NCI-H1417 (cell line): ENCODE data around the gene DDIT4L.
A peak's percentile ranks its signal among the peaks of the same experiment; 100 is the strongest.
"Not testable (repeated sequence)": the region's sequence is repeated elsewhere in the genome, so short reads cannot be mapped to it uniquely, and the experiment has no call there.

Experiments used
- DNase-seq, 3 experiments: peaks; one replicate each; lab custom pipeline; 2025; lab: John Stamatoyannopoulos, UW

The DDIT4L gene, protein sequence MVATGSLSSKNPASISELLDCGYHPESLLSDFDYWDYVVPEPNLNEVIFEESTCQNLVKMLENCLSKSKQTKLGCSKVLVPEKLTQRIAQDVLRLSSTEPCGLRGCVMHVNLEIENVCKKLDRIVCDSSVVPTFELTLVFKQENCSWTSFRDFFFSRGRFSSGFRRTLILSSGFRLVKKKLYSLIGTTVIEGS

DNA sequence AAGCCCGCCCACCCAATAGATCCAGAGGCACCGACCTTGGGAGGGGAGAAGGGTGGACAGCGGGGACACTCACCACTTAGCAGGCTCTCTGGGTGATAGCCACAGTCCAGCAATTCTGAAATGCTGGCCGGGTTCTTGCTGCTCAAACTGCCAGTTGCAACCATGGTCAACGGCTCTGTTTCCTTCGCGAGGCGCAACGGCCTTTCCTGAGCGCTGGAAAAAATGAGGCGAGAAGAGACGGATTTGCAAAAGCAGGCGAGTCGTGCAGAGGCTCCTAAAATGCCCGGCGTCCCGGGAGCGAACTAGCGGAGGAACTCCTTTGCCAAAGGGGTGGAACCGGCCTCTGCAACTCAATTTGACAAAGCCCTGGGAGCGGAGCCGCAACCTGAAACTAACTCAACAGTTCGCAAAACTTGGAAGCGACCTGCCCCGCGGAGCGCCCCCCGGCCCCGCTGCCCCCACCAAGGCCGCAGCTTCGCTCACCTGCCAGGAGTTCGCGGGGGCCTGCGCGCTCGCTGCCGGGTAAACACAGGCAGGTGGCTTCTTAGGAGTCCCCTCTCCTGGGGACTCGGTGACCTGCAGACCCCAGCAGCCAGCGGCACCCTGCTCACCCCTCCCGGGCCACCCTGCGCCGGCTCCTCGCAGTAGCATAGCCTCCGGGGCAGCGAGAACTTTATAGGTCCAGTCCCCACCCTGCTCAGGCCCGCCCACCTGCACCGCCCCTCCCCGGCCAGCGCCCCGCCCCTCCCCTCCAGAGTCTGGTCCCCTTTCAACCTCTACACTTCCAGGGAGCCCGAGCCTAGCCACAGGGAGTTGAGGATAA lies at the start of gene DDIT4L:
Gene DDIT4L (minus strand): TSS at position 649 of the 823 bp plus-strand sequence. CDS start 485 bp downstream, at position 164.
- peak in 1 of 3 experiments; percentile 53 for DNase-seq

DNA sequence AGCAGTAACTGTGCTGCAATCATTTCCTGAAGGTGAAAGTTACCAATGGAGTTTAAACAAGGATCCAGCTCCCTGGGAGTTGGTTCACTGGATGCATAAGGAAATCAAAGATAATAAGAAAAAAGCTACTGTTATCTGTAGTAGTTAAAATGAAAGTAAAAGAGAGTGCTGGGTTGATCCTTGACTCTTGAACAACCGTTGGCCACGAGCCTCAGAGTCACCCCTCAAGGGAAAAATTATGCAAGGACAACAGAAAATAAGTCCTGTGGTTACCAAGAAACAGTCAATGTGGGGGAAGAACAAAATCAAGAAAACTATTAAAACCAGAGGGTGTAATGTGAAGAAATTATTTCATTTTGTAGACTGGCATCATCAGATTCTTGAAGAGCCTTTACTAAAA lies 49.7 kb upstream of the DDIT4L start:
- no peak for DNase-seq

DNA sequence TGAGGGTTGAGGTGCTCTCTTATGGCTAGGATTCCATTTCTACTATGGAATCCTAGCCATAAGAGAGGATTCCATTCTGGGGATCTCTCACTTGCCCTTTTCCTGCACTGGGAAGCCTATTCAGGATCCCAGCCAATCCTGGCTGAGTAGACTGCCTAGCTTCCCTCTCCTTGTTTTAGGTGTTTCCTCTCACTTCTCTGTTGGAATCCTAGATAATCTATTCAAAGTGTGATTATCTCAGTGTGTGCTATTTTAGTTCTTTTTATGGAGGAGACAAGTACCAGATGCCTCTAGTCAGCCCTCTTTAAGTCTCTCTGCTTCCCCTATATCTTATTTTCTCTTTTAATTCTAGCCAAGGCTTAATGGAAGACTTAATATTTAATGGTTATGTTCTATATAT lies 34.5 kb upstream of the DDIT4L start:
- no peak for DNase-seq

DNA sequence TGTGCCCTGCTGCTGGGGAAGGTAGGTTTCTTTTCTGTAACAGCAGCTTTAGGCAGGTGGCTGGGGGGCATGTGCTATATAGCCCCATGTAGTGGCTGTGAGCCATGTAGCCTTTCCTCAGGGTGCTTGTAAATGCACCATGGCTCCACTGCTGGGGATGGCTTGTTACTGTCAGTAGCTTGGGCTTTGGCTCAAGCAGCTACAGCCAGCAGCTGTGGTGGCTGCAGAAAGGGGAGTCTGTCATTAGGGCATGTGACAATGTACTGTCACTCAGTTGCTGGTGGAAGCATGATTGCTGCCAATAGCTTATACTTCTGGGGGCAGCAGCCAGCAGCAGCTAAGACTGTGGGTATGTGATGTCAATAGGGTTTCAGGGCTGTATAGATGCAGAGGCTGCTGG lies 33.9 kb upstream of the DDIT4L start:
- no peak for DNase-seq

DNA sequence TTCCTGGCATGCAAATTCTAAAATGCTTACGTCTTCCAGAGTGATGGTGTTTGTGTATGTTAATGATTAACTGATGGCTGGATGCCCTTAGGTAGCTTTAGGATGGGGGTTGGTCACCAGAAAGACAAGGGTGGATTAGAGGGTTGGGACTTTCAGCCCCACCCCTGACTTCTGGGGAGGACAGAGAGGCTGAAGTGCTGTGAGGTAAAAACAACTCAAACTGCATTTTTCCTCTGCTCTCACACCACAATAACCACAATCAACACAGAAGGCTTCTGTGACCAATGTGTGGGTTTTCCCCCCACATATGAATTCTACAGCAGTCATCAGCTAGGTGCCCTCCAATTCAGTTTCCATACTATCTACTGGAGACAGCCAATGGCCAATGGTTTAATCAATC lies 18.7 kb upstream of the DDIT4L start:
- no peak for DNase-seq

DNA sequence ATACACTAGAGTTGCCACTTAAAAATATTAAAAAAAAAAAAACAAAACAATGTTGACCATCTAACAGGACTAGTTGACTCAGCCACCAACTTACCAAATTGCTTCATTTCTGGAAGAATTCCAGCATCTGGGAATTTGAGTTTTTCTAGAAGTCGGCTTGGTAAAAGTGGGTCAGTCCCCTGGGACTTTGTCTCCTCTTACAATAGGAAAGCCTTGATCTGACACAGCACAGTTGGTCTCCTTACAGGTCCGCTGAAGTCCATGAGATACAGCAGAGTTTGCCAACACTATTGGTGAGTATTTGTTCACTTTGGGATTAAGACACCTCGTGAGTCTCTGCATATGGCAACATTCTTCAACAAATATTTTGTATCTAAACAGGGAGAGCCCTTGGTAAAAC lies 18.2 kb upstream of the DDIT4L start:
- no peak for DNase-seq

DNA sequence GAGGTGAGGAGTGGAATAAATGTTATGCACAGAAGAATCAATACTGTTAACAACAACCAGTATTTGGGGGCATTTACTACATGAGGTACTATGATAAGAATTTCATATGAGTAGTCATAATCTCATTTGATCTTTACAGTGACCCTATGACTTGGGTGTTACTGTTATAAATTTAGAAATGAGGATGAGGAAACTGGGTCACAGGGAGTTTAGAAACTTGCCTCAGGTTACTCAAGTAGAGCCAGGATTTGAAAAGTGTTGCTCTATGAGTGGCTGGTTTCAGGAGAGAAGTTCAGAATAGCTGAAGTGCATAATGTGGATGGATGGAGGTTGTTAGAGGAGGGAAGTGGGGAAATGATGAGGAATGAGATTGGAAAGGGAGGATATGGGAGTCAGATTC lies 16.6 kb upstream of the DDIT4L start:
- no peak for DNase-seq

DNA sequence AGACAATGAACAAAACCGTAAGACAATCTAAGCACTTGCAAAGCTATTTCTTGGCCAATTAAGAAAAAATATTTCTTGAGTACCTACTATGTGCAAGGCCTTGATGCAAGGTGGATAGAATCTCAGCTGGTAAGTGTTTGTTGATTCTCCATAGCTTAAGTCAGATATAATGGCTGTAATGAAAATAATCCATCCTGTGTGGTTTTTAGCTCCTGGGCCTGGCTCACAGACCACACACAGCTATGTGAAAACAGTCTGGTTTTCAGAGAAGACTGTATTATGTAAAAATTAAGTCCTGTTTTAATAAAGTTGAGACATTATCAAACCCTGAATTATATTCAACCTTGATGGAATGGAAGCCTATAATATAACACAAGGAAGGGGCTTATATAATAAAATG lies 7.8 kb upstream of the DDIT4L start:
- DNase-seq: no peak

DNA sequence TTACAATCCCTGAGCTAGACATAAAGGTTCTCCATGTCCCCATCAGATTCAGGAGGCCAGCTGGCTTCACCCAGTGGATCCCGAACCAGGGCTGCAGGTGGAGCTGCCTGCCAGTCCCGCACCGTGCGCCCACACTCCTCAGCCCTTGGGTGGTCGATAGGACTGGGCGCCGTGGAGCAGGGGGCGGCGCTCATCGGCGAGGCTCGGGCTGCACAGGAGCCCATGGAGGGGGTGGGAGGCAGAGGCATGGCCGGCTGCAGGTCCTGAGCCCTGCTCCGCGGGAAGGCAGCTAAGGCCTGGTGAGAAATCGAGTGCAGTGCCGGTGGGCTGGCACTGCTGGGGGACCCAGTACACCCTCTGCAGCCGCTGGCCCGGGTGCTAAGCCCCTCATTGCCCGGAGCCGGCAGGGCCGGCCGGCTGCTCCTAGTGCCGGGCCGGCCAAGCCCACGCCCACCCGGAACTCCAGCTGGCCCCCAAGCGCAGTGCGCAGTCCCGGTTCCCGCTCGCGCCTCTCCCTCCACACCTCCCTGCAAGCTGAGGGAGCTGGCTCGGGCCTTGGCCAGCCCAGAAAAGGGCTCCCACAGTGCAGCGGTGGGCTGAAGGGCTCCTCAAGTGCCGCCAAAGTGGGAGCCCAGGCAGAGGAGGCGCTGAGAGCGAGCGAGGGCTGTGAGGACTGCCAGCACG lies 6.3 kb upstream of the DDIT4L start:
- DNase-seq: not testable (repeated sequence)

DNA sequence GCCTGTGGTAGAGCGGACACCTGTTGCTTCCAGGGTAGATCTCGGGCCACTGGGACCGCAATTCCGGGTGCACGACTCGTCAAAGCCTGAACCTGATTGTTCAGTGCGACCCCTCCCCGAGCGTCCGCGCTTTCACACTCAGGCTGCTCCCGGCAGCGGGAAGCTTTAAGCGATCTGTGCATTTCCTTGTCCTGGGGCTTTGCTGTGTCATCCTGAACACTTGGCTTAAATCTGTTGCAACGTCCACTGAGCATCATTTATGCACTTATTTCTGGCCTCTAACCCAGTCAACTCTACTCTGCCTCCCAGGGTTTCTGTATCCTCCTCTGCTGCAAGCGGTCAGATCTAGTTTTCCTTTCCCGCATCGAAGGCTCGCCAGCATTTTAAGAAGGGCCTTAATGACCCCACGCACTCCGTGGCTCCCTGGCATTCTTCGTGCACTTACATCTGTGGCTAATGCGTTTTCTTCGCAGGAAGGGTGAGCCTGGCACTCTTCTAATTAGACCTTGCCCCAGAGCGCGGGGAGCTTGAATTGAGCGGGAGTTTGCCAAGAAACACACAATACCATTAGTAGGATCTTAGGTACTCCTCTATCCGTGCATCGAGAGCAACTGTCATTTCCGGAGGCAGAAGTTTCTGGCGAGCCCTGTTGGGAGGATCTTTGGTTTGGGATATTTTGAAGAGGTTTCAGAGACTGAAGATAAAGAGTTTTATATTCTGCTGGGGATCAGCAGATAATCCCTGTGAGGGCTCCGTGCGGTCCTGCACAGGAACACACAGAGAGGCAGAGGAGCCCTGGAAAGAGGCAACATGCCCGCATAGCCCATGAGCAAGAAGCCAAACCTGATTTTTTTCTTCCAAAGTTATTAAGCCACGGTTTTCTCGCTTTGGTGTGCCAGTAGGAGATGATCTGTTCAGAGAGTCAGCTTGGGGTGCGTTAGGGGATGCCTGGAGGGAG lies 654 bp upstream of the DDIT4L start:
- peak in 2 of 3 experiments; percentile 52 to 55 for DNase-seq

DNA sequence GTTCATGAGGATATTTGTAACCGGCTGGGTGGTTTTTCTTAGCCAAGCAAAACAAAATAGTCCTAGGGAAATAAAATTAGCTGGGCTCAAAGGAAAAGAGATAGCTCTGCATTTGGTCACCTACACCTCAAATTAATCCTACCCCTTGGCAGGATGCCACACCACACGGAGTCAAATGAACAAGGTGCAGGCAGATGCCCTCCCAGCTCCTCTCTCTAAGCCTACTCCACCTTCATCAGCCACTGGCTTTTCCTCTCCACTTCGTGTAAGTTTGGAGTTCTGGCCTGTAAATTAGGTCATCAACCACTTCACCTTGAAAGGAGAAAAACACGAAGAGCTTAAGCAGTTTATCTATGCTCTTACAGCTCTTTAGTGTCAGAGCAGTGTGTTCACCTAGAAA lies 1.4 kb downstream of the DDIT4L start:
- peak; percentile 8 to 28 (median 25) for DNase-seq

DNA sequence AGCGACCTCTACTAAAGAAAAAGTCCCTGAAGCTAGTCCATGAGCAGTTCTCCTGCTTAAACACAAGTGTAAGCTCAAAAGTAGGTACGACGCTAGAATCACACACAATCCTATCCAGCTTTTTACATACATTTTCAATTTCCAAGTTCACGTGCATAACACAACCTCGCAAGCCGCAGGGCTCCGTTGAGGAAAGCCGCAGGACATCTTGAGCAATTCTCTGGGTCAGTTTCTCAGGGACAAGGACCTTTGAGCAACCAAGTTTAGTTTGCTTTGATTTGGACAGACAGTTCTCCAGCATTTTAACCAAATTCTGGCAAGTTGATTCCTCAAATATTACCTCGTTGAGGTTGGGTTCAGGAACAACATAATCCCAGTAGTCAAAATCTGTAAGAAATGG lies 2.5 kb downstream of the DDIT4L start:
- no peak for DNase-seq

DNA sequence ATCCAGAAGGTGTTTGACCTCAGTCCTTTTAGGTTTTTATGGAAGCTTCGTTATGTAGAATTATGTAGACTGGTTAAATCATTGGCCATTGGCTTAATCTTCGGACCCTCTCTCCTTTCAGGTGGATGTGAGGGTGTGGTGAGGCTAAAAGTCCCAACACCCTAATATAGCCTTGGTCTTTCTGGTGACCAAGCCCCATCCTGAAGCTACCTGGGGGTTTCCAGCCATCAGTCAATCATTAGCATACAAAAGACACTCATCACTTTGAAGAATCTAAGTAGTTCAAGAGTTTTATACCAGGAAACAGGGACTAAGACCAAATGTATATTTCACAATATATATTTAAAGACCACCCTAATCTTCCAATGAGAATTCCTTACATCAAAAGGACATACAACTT lies 5.5 kb downstream of the DDIT4L start:
- DNase-seq: no peak

DNA sequence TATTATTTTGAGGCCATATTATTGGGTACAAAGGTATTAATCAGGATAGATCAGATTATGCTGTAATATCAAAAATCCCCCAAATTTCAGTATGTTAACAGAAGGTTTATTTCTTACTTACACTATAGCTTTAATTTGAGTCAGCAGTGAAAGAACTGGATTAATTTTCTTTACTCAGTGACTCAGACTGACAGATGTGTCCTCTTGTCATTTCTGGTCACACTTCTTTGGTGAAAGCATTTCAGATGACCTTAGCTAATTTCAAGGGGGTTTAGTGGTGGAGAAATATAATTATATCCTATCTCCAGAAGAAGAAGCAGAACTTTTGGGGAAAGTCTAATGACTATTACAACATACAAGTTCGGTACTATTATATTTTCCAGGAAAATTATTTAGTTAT lies 12.4 kb downstream of the DDIT4L start:
- DNase-seq: no peak

DNA sequence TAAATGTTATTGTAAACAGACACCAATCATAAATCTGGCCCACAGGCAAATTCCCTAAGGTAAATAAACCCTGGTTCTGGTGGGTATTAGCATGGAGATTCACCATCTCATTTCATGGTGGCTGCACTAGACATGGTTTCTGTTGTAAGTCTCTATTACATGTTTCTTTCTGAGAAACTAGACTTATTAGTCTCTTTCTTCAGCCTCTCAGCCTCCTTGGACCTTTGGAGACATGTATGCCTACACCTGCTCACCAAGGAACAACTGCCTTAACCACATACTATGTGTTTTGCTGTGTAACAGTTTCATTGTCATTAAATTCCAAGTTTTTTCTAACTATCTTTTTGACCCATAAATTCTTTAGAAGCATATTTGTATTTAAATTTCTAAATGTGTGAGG lies 13.1 kb downstream of the DDIT4L start:
- DNase-seq: no peak

DNA sequence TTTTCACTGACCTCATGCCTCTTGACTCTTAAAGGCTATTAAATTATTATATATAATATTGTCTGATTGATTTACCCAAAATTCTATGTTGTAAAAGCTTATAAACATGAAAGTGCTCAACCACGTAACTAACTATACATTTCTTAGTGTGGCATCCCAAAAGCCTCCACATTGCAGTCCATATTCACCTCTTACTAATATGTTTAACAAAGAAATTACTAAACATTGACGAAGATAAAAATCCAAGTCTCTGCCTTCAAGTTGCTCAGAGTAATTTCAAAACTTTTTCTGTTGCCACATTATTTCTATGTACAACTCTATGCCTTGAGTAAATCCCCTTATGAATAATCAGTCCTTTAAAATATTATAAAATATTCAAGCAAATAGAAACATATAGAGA lies 14.4 kb downstream of the DDIT4L start:
- no peak for DNase-seq

DNA sequence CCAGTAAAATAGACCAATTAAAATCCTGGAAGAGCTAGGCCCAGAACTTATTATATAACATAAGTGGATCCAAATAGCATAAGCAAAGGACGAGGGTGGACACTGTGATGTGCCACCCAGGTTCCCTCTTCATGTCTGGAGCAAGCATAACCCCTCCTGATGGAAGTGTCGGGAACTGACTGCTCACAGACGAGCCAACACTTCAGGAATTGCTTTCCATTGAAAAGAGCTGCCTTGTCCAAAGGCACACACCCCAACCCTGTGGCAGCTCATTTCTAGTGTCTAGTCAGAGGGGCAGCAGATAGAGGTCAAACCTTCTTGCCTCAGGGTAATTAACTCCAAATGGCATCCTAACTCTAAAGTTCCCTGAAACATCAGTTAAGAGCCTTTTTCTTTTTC lies 15.3 kb downstream of the DDIT4L start:
- no peak for DNase-seq

DNA sequence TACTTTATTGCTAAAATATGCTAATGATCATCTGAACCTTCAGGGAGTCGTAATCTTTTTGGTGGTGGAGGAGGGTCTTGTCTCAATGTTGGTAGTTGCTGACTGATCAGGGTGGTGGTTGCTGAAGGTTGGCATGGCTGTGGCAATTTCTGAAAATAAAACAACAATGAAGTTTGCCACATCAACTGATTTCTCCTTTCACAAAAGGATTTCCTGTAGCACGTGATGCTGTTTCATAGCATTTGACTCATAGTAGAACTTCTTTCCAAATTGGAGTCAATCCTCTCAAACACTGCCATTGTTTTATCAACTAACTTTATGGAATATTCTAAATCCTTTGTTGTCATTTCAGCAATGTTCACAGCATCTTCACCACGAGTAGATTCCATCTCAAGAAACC lies 19.3 kb downstream of the DDIT4L start:
- no peak for DNase-seq

DNA sequence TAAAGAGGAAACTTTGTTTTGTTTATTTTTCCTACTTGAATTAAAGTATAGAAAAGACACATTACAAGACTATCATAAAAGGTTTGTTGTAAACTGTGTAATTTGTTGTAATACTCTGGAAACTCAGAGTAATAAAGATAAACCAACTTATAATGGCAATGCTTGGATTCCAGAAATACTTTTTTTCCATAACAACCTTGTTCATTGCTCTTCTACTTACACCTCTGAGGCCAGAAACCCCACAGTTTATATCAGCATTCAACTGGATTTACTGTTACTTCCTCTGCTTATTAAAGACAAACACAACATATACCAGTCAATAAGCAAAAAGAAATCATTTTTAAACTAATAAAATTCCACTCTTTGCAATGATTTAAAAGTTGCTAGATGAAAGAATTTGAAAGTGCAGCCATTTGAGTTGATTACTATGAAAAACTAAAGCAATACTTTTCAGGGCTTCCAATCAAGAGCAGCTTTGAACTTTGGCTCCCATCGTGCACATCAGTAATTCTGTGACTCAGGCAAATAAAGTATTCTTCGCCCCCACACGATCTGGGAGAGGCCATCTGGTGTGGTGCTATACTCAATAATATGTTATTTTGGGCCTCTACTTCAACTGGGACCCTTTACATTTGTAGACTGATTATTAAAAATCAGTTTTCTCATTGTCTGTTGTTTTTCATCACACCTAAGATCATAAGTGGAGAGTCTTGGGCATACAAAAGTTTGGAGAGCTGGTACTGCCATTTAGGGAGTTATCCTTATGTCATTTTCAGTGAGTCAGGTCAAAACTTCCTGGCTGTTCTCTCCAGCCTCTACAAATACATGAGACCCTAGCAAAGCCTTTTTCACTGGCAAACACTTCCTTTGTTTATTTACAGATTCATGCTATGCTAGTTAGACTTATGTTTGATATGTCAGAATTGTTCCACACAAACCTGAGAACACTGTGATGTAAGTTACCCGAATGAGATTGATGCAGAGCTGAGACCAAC lies 20.5 kb downstream of the DDIT4L start:
- DNase-seq: no peak

DNA sequence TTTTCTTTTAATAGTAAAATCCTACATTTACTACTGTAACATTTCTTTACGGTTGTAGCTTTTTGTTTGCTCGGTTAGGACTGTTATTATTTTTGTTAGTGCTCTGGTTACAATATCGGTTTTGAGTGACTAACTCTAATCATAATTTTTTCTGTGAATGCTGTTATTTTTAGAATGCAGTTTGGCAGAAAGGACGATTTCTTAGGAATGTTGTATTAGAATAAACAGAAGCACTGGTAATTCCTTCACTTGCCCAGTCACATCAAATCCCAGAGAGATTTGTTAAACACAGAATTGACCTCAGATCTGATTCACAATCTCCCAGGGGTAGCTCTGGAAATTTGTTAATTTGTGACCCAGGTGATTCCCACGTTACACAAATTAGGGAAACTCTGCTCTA lies 21.7 kb downstream of the DDIT4L start:
- no peak for DNase-seq
